Stimulated activated CD8-positive, alpha-beta memory T cell treated with anti-CD3 and anti-CD28 coated beads, Interleukin-4, amount 100 ng/mL, for 48 hours (primary cell): ENCODE measurements around the gene JPH3.

Source experiments
- DNase-seq: peaks from one replicate; pipeline ENCODE4 v3.0.0-alpha.2; 2020

The JPH3 gene

GRCh38 chr16:87684711-87685404 lies 82.5 kb downstream of the JPH3 start:
- no peak for DNase-seq

GRCh38 chr16:87685405-87685755 lies 83.1 kb downstream of the JPH3 start:
- no peak for DNase-seq

GRCh38 chr16:87685766-87686165 lies 83.5 kb downstream of the JPH3 start:
- DNase-seq = no peak

- DNase-seq = no peak
Observed at GRCh38 chr16:87686697-87687096, 84.4 kb downstream of the JPH3 start.

- DNase-seq = no peak
Observed at GRCh38 chr16:87687126-87687910, 85.0 kb downstream of the JPH3 start.

GRCh38 chr16:87687998-87688529 lies 85.8 kb downstream of the JPH3 start:
- no peak for DNase-seq

GRCh38 chr16:87688876-87689815 lies 86.8 kb downstream of the JPH3 start:
- no peak for DNase-seq

GRCh38 chr16:87689956-87690465 lies 87.7 kb downstream of the JPH3 start:
- DNase-seq = no peak

GRCh38 chr16:87690911-87691685 lies 88.8 kb downstream of the JPH3 start:
- DNase-seq = no peak

GRCh38 chr16:87691686-87692079 lies 89.4 kb downstream of the JPH3 start:
- DNase-seq = no peak

GRCh38 chr16:87692176-87692575 lies 89.9 kb downstream of the JPH3 start:
- no peak for DNase-seq

GRCh38 chr16:87692756-87693155 lies 90.4 kb downstream of the JPH3 start:
- no peak for DNase-seq

GRCh38 chr16:87693827-87694226 lies 91.5 kb downstream of the JPH3 start:
- no peak for DNase-seq

- DNase-seq = no peak
Observed at GRCh38 chr16:87694441-87695125, 92.3 kb downstream of the JPH3 start.

GRCh38 chr16:87695534-87695933 lies 93.2 kb downstream of the JPH3 start:
- no peak for DNase-seq

- no peak for DNase-seq
Observed at GRCh38 chr16:87696726-87697125, 94.4 kb downstream of the JPH3 start.

GRCh38 chr16:87697256-87697655 lies 94.9 kb downstream of the JPH3 start:
- DNase-seq = no peak

- DNase-seq = no peak
Observed at GRCh38 chr16:87697792-87698191, 95.5 kb downstream of the JPH3 start.

GRCh38 chr16:87698241-87698640 lies 95.9 kb downstream of the JPH3 start:
- no peak for DNase-seq

- no peak for DNase-seq
Observed at GRCh38 chr16:87698676-87699199, 96.4 kb downstream of the JPH3 start.

GRCh38 chr16:87700406-87701077 lies 98.2 kb downstream of the JPH3 start:
- no peak for DNase-seq
